ENCODE measurements around the gene CDK5. TPM values are rescaled to one million over a fixed set of nuclear protein-coding genes. Genes with fewer than 3 reads are reported as not detected.

Gene CDK5
- total RNA-seq, 1 donor from 2014 or later: 7.5 TPM

- TF ChIP-seq CTCF (IDR thresholded peaks at IDR 0.05): no peak
- no peaks in the 10 kb centered on the region for H3K27me3 Mint-ChIP-seq
- no peak overlapping the region for H3K27ac Mint-ChIP-seq
- H3K4me3 Mint-ChIP-seq: no peak overlapping the region
- peaks cover 7% of the 10 kb centered on the region for H3K4me1 Mint-ChIP-seq
- CTCF ChIA-PET: interaction anchor here (1.5 kb wide), 1 partner anchor 17 kb away, joined by 3 read pairs; no protein-coding TSS in a partner anchor
- intact Hi-C loops (cut with micrococcal nuclease): no loop called here
- POLR2A ChIA-PET: no interaction called here
- no peaks in the 10 kb centered on the region for H3K9me3 Mint-ChIP-seq
- no peak for ATAC-seq (ENCODE audit: low read depth)
- H3K36me3 Mint-ChIP-seq (ENCODE audit: low read depth): peaks cover 27% of the 10 kb centered on the region
- DNase-seq: no peak
Measured at GRCh38 chr7:151035902-151036301, 21.8 kb downstream of the CDK5 start.

GRCh38 chr7:151035026-151035717 is 22.5 kb downstream of the CDK5 start:
- ATAC-seq (ENCODE audit: low read depth) (no peak), DNase-seq (no peak)
- ChIA-PET CTCF (no interaction called here), POLR2A (interaction anchor here (0.6 kb wide), 1 partner anchor 1870 kb away, joined by 4 read pairs; no protein-coding TSS in a partner anchor)
- no peak overlapping the region for H3K27ac Mint-ChIP-seq
- peaks cover 8% of the 10 kb centered on the region for H3K4me1 Mint-ChIP-seq
- H3K36me3 Mint-ChIP-seq (ENCODE audit: low read depth): peaks cover 27% of the 10 kb centered on the region
- H3K9me3 Mint-ChIP-seq: no peaks in the 10 kb centered on the region
- H3K27me3 Mint-ChIP-seq: no peaks in the 10 kb centered on the region
- intact Hi-C loops (cut with micrococcal nuclease): no loop called here
- H3K4me3 Mint-ChIP-seq: no peak overlapping the region
- no peak for TF ChIP-seq CTCF (IDR thresholded peaks at IDR 0.05)

GRCh38 chr7:151034312-151035025 is 23.2 kb downstream of the CDK5 start:
- no peaks in the 10 kb centered on the region for H3K9me3 Mint-ChIP-seq
- H3K27me3 Mint-ChIP-seq: no peaks in the 10 kb centered on the region
- intact Hi-C loops (cut with micrococcal nuclease): no loop called here
- ChIA-PET CTCF (no interaction called here), POLR2A (interaction anchor here (0.6 to 1.2 kb wide), 2 partner anchors 46 to 1869 kb away, joined by 4 read pairs; partner anchors contain the start of gene FASTK)
- DNase-seq: no peak
- TF ChIP-seq CTCF (IDR thresholded peaks at IDR 0.05): no peak
- ATAC-seq (ENCODE audit: low read depth): no peak
- H3K4me3 Mint-ChIP-seq: no peak overlapping the region
- H3K36me3 Mint-ChIP-seq (ENCODE audit: low read depth): peaks cover 27% of the 10 kb centered on the region
- no peak overlapping the region for H3K27ac Mint-ChIP-seq
- peaks cover 9% of the 10 kb centered on the region for H3K4me1 Mint-ChIP-seq

- TF ChIP-seq CTCF (IDR thresholded peaks at IDR 0.05): no peak
- H3K27ac Mint-ChIP-seq: no peak overlapping the region
- intact Hi-C loops (cut with micrococcal nuclease): no loop called here
- H3K4me3 Mint-ChIP-seq: no peak overlapping the region
- POLR2A ChIA-PET: interaction anchor here (1.2 kb wide), 1 partner anchor 47 kb away, joined by 4 read pairs; the partner anchor contains the start of gene FASTK
- no peaks in the 10 kb centered on the region for H3K9me3 Mint-ChIP-seq
- peaks cover 27% of the 10 kb centered on the region for H3K36me3 Mint-ChIP-seq (ENCODE audit: low read depth)
- no peak for ATAC-seq (ENCODE audit: low read depth)
- H3K4me1 Mint-ChIP-seq: peaks cover 9% of the 10 kb centered on the region
- DNase-seq: no peak
- H3K27me3 Mint-ChIP-seq: no peaks in the 10 kb centered on the region
- CTCF ChIA-PET: no interaction called here
Measured at GRCh38 chr7:151033864-151034249, 23.8 kb downstream of the CDK5 start.

Data from activated B cell treated with CpG ODN at 0.5 μM for 24 hours (primary cell).